NCI-H69 (cell line): Measurements from ENCODE around the gene LAMB3.

ENCODE experiments used
- DNase-seq: peaks from one replicate; lab custom pipeline; 2025; lab: John Stamatoyannopoulos, UW

Gene LAMB3

DNA sequence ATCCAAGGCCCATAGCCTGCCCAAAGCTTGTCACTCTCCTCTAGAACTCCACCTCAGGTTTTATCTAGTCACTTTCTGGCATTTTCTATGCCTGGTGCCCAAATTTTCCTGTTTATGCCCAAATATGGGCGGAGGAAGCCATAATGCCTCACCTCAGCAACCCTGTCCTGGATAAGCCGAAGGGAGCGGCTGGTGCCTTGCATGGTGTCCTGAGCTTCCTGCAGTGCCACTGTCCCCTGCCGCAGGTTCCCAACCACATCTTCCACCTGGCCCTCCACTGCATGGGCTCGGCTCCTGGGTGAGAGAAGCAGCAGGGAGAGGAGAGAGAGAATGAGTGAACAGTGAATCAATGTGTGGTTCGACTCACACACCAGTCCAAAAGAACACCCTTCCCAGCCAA, 34.5 kb downstream of the LAMB3 start:
- no peak for DNase-seq

- no peak for DNase-seq
These were observed 35.1 kb downstream of the LAMB3 start for GRCh38 chr1:209617047-209617673.

DNA sequence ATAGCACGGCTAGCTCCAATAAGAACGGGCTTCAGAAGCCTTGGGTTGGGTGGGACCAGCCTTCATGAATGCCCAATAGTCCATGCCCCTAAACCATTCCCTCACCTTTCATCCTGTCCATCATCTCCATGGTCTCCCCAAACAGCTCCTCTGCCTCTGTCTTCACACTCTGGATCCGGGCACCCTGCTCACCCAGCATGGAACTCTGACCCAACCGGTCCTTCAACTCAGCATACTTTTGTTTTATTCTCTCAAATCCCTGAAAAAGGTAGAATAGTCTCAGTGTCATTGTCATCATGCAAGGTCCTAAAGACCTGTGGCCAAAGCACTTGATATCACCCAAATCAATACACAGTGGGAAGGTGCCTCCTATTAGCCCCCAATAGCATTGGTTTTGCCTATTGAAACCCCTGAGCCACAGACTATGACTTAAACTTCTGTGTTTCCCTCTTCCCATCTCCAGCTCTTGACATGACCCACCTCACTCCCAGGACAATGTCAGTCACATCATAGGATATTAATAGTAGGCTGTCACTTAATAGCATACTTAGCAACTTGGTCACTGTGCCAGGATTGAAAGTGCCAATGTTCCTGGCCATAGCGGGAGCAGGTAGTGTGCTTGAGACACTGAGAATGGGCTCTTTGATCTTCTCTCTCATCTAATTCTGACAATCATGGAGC, 35.7 kb downstream of the LAMB3 start:
- no peak for DNase-seq

- no peak for DNase-seq
These were observed 37.3 kb downstream of the LAMB3 start for GRCh38 chr1:209614906-209615305.

GRCh38 chr1:209614151-209614420, 38.1 kb downstream of the LAMB3 start:
- DNase-seq = no peak

GRCh38 chr1:209613400-209614150, 38.6 kb downstream of the LAMB3 start:
- no peak for DNase-seq

GRCh38 chr1:209612646-209613399, 39.4 kb downstream of the LAMB3 start:
- no peak for DNase-seq

- DNase-seq = no peak
These were observed 40.3 kb downstream of the LAMB3 start for GRCh38 chr1:209611771-209612570.

DNA sequence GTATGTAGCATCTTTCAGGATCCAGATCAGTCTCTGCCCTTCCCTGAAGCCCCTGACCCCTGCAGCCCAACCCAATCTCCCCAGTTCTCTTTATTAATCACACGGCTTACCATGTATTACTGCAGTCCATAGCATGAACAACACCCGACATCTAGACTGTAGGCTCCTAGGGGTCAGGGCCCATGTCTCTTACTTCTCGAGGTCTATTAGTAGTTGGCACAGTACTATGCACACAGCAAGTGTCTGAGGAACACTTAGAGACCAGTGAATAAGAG, 41.7 kb downstream of the LAMB3 start:
- no peak for DNase-seq

DNA sequence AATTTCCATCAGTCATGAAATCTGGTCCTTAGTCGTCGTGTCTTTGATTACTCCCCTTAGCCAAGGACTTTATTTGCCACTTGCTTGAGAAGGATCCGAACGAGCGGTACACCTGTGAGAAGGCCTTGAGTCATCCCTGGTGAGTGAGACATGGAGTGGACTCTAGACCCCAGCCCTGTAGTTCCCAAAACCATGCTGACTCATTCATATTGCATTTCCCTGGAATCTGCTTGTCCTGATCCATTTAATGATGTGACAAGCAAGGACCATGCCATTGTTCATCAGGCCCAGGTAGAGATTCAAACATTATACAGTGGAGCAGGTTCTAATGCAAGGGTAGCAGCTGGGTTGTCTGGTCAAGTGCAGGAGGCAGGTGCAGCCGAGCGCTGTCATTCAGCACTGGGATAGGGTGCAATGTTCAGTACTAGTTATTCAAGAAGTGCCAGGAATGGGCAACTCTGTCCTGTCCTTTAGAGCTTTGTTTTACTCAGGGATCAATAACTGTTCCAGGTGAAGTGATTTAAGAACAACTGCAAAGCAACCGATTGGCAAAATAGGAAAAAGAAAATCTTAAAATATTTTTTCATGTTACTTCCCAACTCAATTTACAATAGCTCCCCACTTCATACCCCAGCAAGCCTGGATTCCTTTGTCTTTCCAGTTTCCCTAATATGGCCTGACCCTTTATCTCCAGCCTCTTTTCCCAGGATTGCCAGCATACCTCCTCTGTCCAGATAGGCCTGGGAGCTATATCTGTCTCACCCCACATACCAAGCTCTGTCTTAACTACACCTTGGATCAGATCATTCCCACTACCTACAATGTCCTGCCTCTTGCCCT, 42.2 kb downstream of the LAMB3 start:
- no peak for DNase-seq

DNA sequence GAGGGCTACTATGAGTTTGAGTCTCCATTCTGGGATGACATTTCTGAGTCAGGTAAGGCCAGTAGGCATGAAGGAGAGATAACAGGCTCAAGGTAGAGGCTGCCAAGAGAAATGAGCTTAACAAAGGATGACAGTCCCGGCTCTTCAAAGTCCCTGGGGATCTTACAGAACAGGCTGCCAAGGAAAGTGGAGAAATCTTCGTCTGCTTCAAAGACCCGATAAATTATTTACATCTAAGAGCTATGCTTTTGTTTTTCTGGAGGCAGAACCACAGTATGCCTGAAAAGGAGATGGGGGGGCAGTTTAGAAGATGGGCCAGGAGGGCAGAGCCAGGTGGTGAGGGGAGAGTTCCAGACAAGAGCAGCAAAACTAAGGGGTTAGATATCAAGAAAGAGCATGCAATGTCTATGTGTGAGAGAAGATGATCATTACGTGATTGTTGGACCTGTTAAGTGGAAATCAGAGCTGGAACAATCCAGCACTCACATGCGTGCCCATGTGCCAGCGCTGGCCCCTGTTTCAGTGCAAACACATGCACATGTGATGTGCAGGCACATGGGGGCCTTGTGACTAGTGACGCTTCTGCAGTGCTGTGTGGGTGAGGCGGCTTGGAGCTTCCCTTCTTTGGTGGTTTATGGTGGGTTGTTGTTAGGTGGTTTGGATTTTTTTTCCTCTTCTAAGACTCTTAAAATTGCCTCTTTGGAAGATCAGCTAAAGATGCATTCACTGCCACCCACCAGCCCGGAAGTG, 43.0 kb downstream of the LAMB3 start:
- no peak for DNase-seq

DNA sequence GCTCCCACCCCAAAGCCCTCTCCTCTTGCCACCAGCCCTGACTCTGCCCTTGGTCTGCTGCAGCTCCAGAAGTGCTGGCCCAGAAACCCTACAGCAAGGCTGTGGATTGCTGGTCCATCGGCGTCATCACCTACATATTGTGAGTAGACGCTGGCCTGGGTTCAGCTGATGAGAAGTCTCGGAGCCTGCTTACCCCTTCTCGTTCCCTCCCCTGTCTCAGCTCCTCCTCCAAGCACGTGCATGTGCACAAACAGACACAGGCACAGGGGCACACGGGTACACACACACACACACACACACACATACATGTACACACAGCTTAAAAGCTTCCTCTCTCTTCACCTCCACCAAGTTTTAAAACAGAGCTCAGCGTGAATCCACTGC, 44.4 kb downstream of the LAMB3 start:
- no peak for DNase-seq

DNA sequence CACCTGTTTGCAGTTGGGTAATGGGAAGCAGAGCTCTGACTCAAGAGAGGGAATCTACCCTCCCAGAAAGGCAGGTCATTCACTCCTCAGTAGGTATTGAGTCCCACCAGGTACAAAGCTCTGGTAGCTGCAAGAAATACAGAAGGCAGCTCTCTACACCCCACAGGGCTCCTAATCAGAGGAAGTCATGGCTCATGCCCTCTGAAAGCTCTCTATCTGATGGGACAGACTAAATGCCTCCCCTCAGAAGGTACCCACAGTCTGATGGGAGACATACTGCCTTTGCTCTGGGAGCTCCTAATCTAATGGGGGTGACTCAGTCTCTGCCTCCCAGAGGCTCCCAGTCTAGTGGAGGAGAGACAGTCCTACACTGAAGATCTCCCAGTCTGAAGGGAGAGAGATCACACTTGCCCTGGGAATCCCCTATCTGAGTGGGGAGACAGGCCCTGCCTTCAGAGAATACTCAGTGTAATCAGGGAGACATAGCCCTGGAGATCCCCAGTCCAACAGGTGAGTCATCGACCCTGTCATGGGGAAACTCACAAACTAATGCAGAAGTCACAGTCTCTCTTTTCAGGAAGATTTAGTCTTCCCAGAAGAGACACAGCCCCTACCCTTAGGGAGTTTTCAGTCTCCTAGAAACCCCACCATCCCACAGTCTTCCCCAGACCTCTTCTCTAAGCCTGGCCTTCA, 45.0 kb downstream of the LAMB3 start:
- DNase-seq = no peak

DNA sequence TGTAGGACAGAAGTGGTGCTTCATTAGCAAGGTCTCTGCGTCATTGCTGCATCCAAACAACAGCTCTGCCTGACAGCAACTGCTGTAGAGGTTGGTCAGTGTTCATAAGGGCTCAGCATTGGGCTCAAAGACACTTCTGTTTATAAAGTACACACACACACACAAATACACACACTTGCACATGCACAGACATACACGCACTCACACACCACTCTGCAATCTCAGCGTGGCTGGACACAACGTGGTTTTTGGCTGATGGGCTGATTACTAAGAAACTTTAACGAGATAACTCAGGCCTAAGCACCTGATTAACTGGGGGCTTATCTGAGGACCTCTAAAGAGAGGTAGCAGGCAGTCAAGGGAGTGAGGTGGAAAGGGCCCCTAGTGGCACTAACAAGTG, 48.3 kb downstream of the LAMB3 start:
- DNase-seq = no peak

GRCh38 chr1:209601809-209602657, 50.2 kb downstream of the LAMB3 start:
- peak; percentile 40 for DNase-seq

- no peak for DNase-seq
These were observed 51.7 kb downstream of the LAMB3 start for GRCh38 chr1:209600541-209600940.

DNA sequence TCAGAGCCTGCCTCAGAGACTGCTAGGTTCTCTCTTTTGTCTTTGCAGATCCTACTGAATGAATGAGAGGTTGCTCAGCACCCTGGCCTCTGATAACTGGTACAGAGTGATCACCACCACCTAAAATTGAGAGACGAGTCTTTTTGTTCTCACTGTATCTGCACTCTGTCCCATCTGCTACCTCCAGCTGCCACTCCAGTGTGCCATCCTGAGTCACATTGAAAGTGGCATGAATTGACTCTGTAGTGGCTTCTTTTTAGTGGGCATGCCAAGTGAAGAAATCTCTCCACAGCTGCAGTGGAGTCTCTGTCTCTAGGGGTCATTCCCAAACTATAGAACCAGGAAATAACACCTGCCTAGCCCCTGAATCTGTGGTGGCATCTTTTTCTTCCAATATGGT, 54.0 kb downstream of the LAMB3 start:
- no peak for DNase-seq

DNA sequence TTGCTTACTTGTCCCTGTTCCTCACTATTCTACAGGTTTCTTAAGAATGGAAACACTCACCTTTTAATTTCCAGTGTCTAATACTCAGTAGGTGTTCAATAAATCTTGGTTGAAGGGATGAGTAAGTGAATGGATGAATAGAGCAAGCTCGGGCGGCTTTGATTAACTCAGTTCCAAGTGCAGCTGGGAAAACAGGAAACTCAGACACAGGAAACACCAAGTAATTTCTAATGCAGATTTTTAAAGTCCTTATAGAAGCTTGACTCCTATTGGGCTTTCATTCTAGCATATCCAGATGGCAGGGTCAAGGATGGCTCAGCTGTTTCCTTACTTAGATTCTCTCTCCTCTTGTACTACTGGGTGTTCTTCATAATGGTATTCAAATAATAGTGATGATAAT, 54.7 kb downstream of the LAMB3 start:
- DNase-seq = no peak
